GM18909 (cell line): ENCODE data around the gene GSTM3.

Experiments used
- ATAC-seq: cut with Tn5 transposase; IDR thresholded peaks from one replicate; pipeline ENCODE4 v1.9.1; 2021; ENCODE audit warnings: mild to moderate bottlenecking; ENCODE audit not compliant: unreplicated experiment, poor library complexity

The GSTM3 gene

DNA sequence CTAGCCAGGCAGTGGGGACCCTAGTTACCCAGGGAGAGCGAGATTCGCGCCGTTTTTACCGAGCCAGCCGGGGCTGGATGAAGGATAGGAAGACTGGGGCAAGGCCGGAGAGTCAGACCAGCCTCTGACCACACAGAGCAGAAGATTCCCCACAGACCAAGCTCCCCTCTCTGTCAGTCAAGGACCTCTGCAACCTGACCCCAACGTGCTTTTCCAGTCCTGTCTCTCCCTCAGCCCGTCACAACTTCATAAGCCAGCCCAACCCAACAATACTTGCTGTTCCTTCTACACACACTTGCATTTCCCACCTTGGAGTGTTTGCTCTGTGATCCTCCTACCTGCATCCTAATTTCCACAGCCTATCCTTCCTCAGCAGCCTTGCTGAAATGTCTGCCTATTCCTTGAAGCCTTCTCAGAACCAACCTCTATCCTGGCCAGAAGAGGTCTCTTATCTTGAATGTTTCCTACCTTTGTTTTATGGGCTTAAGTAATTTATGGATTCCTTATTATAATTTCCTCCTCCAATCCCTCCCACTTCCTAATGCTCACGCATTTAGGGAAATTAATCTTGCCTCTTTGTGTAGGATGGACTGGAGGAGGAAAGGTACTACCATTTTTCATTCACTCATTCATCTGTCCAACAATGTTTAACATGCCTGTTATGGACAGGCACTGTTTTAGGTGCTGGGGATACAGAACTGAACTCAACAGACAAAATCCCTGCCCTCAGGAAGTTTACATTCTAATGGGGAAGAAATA, at the start of gene GSTM3:
Gene GSTM3, minus strand, starts transcription at position 424 of the 759 bp plus-strand sequence. CDS start 751 bp downstream, outside the sequence.
- ATAC-seq = peak; percentile 8

DNA sequence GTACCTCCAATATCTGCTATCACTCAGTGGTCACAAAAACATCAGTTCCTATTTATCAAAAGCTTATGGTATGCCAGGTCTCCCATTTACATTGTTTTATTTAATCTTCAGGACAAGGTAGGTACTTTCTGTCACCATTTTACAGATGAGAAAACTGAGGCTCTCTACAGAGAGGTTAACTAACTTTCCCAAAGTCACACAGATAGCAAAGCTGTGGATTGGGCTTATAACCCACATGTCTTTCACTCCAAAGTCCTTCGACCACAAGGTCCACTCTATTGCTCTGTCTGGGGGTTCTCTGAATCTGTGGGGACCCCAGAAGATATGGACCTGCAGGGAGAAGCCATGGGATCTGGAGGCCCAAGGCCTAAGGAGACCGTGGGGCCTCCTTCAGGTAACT, 49.5 kb upstream of the GSTM3 start:
- no peak for ATAC-seq

DNA sequence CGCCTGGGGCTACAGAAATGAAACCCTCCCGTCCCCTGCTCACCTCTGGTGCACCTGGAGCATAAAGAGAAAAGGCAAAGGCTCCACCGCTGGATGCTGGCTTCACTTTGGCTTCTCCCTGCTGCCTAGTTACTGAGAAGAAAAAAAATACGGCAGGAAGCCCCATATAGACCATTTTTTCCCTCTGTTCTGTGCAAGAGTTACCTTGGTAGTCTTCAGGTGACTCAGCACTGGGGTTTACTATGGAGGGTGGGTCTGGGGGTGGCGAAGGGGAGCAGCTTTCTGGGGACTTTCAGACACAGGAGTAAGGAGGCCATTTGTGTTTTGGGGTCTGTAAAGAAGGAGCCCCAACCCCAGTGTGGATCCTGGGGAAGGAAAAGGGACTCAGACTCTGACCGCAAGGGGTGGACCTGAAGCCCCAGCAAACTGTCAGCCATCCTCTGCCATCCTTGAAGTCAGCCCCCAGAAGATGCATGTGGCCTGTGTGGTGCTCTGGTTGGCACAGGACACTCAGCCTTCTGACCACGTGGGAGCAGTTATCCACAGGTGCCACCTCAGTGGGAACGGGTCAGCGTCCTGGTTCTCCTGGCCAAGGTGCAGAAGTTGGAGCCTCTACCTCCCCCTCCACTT, 48.8 kb upstream of the GSTM3 start:
- no peak for ATAC-seq

DNA sequence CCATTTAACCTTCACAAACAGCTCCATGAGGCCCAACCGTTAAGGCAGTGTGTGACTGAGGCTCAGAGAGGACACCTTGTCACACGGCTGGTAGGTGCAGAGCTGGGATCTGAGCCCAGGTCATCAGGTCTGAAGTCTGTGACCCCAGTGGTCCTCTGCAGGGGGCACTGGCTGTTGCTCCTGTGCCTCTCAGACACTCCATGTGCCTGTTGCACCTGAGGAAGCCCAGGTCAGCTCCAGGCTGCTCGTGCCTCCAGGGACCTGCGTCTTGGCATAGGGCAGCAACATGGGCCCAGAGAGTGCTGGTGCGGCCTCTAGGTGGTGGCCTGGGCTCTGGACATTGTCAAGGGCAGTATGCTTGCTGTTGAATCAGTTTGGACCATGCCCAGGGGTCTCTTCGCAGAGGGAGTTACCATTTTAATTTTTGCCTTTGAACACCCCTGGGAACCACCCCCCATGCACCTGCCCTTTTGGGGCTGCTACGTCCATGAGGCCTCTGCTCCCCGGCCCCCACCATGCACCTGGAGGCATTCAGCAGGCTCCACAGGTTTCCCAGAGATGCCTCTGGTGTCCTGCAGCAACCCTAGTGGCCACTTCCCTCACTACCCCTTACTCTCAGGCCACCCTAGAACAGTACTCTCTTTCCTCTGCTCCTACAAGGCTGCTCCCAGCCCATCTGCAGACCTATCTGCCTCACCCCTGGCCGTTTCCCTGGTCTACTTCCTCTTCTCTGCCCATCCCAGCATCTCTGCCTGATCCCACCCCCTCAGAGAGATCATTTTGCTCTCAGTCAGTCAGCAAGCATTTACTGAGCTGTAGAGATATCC, 48.1 kb upstream of the GSTM3 start:
- ATAC-seq = no peak

DNA sequence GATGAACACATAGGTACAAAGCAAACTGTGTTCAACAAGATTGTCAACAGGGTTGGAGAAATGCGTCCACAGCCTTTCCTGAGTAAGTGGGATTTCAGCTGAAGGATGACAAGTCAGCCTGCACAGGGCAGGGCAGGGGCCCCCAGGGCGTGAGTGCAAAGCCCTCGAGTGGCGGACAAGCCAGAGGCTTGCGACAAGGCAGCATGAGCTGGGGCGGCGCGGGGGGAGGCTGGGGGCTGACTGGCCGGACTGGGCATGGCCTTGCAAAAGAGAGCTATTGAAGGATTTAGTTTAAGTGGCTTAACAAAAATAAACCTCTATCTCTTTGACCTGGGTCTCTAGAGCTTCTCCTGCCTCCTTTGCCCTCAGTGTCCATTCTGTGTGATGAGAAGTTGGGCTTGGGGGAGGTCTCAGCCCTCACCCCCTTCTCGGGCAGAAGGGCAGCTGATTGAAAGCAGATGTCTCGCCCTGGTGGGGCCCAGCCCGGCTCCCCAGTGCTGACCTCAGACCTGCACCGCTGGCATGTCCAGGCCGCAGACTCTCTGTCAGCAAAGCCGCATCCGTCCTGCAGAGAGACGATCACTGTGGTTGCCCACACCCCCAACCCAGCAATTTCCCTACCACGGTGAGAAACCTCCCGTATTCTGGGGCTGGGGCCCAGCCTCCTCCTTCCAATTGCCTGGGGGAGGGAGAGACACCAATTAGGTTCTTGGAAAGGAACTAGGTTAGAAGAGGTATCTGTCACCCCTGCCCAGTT, 47.2 kb upstream of the GSTM3 start:
- no peak for ATAC-seq

DNA sequence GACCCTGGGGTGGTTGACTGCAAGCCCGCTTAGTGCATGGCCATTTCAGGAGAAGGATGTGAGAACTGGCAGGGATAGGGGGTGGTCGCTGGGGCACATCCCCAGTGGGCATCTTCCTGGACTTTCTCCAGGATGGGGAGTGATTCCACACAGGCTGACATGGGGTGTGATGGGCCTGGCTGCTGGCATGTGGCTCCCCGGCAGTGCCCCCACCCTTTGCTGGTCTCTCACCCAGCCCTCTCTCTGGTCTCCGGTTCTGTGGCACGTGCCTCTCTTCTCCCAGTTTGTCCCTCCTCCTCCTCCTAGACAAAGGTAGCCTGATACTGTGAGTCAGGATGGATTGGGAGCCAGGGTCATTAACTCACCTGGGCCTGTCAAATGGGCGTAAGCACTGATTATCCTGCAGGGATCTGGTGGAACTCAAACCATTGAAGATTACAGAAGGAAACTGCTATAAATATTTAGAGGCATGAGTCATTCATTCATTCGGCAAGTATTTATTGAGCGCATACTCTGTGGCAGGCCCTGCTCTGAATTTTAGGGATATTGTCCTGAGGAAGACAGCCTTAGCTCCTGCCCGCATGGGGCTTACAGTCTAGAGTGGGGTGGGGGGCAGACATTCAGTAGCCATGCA, 46.5 kb upstream of the GSTM3 start:
- ATAC-seq = no peak

DNA sequence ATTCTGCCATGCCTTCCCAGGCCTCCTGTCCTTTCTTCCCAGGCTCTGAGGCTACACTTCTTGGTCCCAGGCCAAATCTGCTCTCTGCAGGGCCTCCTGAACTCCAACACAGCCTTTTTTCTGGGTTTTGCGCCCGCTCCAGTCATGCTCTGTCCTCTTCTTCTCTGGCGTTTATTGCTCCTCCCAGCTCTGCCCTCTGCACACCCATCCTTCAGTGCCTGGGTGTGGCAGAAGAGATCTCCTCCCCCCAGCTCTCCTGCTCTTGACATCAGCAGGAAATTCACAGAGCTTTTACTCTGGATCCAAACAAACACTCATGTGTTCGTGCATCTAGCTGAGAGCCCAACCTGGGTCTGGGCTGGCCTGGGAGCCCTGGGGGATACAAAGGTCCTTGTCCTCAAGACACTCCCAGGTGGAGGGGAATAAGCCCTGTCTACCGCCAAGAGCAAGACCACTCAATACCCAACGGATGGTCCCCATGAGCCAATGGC, 45.7 kb upstream of the GSTM3 start:
- no peak for ATAC-seq

DNA sequence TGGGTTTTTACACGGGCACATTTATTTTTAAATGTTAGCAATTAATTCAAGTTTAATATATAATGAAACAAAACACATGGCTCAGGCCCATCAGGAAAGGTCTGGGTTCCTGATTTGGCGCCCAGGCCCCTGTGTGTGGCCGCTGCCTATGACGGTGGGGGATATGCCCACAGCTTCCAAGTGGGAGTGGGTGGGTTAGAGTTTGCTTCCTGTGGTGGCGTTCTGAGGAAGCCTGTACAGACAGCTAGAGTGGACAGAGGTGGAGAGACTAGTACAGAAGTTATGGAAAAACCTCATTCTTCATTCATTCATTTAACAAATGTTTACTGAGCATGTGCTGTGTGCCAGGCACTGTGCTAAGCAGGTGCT, 45.3 kb upstream of the GSTM3 start:
- no peak for ATAC-seq

DNA sequence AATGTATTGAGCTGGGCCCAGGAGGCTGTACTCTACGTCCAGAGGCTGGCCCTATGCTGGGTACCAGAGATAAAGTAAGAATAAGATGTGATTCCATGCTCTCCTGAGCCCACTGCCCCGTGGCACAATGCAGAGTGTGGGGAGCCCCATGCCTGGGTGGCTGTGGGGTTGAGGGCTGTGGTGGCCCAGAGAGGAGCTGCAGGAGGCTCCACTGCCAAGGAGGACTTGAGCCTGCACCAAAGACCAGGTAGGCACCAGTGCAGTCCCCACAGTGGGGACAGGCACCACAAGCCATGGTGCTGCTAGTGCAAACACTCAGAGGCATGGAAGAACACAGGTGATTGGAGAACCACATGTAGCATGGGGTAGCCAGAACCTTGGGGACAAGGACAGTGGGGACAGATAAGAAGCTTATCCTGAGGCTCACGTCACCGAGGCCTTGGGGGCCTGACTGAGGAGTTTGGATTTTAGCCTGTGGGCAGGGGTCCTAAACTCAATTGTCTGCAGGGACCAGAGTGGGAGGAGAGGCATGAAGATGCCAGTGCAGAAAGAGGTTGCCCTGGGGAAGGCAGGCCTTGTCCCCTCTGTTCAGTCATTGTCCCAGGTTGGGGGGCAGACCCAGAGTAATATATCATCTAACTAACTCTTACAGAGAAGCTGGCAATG, 44.7 kb upstream of the GSTM3 start:
- no peak for ATAC-seq

DNA sequence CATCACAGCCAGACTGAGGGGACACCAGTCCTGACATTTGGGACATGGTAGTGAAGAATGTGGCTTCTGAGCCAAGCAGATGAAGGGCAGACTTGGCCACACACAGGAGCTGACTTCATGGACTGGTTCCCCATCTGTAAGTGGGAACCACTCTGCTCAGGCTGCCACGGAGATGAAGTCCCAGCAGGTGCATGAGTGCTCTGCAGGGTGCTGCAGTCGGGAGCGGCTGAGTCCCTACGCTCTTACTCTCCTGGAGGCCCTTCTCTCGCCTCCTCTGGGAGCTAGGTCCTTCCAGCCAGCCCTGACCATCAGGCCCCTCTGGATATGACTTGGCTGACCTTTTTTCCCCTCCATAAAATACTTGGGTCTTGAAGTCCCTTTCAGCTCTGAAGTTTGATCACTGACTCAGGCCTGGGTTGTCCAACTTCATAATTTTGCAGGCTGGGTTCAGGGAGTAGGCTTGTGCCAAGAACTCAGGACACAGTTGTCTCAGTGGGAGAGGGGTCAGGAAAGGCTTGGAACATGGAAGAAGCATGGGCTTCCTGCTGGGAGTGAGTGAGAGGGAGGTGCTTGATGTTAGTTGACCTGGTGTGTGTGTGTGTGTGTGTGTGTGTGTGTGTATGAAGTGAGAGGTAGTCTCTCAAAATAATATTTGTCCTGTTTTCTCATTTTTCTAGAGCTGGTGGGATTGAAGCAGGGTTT, 43.9 kb upstream of the GSTM3 start:
- no peak for ATAC-seq

DNA sequence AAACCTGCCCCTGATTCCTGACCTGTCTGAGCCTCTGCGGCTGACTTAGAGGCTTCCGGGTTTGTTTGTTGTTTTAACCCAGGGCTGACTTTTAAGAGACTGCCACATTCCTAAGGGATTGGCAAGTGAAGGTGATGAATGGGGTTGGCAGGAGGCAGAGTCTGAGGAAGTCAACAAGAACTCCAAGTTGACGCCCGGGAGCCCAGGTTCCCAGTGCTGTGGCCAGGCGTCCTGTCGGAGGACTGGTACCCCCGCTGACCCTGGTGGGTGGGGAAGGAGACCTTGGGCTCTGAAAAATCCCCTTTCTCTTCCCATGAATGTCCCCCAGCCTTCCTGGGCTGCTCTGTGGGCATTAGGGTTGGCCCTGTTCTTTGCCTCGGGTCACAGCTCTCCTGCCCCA, 42.6 kb upstream of the GSTM3 start:
- ATAC-seq = no peak

DNA sequence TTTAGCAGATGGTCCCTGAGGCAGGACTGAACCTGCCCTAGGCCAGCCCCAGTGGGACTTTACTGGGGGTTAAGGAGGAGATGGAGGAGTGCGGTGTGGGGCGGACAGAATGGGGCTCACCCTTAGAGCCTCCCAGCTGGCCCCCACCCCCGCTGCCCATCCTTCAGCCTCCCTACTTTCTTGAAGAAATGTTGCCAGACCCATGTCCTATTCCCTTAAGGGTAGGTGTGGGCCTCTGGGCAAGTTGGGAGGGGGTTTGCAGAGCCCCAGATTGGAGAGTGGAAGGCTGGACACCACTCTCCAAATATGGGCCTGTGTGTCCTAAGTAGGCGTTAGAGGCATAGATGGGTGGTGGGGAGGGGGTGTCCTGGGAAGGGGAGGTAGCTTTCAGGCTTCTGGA, 42.1 kb upstream of the GSTM3 start:
- no peak for ATAC-seq

DNA sequence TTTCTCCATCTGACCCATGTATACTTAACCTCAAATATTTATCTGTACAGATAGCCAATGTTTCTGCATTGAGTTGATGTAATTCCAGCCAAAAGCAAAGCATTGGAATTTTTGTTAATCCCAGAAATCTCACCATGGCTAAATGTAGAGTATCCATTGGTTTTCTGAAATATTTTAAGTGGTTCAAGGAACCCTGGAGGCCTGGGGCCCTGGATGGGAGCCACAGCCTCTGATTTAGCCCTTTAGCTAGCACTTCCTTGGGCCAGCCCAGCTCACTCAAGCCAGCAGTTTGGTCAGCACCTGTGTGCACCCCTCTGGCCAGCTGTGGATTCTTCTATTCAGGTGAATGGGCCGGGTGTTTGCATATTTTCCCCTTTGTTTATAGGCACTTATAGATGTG, 41.7 kb upstream of the GSTM3 start:
- ATAC-seq = no peak

DNA sequence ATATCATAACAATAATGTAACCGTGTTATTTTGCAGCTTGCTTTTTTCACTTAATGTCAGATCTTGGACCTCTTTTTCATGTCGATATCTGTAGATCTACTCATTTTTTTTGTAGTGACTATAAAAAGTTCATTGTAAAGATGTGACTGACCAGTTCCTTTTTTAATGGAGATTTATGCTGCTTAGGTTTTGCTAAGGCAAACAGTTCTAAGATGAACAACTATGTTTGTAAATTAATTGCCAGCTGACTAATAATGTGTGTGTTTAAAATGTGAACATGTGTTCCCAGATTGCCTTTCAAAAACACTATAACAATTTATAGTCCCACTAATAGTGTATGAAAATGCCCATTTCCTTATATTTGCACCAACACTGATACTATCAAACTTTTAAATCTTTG, 41.0 kb upstream of the GSTM3 start:
- ATAC-seq = no peak

DNA sequence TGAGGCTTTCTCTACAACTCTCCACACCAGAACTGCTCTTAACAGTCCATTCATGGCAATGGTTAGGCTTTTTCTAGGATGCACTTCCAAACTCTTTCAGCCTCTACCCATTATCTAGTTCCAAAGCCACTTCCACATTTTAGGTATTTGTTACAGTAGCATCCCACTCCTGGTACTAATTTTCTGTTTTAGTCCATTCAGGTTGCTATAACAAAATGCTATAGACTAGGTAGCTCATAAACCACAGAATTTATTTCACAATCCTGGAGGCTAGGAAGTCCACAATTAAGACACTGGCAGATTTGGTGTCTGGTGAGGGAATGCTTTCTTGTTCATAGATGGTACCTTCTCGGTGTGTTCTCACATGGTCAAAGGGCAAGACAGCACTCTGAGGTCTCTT, 40.1 kb upstream of the GSTM3 start:
- no peak for ATAC-seq

DNA sequence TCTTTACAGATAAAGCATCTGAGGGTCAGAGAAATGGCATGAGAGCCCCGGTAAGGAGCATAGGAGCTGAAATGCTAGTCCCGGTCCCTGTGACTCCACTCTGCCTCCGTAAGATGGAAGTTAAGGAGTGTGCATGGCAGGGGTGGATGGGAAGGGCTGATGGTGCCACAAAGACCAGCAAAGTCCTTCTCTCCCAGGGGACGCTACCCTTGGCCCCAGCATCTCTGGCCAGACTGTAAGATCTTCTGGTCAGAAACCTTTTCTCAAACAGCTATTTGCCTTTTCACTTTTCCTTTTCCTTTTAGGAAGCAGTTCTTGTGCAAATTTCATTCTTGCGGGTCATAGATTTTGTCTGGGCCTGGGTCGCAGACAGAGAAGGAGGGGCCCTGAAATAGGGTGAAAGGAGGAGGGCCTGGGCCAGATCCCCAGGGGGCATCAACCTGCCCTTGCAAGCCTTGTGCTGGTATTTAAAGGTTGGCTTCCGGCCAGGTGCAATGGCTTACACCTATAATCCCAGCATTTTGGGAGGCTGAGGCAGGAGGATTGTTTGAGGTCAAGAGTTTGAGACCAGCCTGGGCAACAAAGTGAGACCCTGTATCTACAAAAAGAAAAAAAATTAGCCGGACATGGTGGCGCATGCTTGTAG, 37.3 kb upstream of the GSTM3 start:
- no peak for ATAC-seq

DNA sequence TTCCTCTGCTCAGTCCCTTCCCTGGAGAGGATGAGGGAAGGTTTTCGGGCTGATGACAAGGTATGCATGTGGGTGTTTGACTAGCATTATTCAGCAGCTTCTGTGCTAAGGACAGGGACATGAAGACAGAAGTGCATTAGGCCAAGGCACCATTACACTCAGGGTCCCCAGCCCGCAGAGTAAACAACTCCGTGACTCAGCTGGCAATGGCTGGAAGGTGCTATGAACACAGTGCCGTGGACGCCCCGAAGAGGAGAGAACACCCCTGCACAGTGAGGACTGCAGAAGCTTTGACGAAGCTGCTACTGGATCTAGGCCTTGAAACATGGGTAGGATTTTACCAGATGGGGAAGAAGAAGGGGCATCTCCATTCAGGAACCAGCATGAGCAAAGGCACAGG, 36.6 kb upstream of the GSTM3 start:
- no peak for ATAC-seq

DNA sequence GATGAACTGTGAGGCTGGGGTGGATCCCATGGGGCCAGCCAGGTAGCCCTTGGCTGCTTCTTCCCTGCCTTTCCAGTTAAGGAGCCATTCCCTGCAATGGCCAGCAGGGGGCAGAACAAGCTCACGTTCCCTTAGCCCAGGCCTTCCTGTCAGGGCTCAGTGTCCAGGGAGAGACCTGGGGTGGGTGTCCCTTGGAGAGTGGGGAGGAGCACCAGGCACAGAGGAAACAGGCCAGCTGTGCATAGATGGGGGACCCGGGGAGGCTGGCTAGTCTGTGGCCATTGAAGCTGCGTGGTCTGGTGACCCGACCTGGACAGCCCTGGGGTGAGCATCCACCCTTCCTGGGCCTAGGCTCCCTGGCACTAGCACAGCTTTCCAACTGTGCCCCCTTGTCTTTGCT, 36.1 kb upstream of the GSTM3 start:
- ATAC-seq = peak; percentile 74
